ENCODE results near the gene DHX8.
"Not testable (repeated sequence)": the region's sequence is repeated elsewhere in the genome, so short reads cannot be mapped to it uniquely, and the experiment has no call there.

The DHX8 gene

GRCh38 chr17:43444223-43445008 lies 39.4 kb upstream of the DHX8 start:
- Histone ChIP-seq H3K4me3 (no peak overlapping the region), H3K27ac (no peak overlapping the region)
- DNase-seq (ENCODE audit: low spot score), result no peak
- no peak for TF ChIP-seq CTCF (IDR thresholded peaks at IDR 0.05)

DNA sequence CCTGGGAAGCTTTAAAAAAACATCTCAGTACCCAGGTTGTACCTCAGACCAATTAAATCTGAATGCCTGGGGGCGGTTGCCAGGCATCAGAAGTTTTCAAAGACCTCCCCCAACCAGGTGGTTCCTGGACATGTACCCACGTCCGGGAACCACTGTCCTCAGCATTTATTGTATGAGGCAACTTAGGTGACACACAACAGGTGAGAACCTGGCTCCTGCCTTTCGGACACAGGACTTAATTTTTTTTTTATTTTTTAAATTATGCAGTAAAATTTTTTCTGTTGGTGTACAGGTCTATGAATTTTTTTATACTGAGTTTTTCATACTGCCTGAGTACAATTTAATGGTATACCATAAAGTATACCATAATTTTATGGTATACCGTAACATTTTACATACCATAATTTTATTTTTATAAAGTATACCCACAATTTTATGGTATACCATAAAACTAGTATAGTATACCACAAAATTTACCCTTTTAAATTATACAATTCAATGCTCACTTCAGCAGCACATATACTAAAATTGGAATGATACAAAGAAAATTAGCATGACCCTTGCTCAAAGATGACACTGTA lies 38.7 kb upstream of the DHX8 start:
- no peak overlapping the region for H3K27ac ChIP-seq
- no peak for DNase-seq (ENCODE audit: low spot score)
- no peak overlapping the region for H3K4me3 ChIP-seq
- TF ChIP-seq CTCF (IDR thresholded peaks at IDR 0.05), result no peak

- H3K4me3 ChIP-seq, result no peak overlapping the region
- H3K27ac ChIP-seq, result no peak overlapping the region
- no peak for TF ChIP-seq CTCF (IDR thresholded peaks at IDR 0.05)
- no peak for DNase-seq (ENCODE audit: low spot score)
These were observed 37.0 kb upstream of the DHX8 start for GRCh38 chr17:43446773-43447172.

DNA sequence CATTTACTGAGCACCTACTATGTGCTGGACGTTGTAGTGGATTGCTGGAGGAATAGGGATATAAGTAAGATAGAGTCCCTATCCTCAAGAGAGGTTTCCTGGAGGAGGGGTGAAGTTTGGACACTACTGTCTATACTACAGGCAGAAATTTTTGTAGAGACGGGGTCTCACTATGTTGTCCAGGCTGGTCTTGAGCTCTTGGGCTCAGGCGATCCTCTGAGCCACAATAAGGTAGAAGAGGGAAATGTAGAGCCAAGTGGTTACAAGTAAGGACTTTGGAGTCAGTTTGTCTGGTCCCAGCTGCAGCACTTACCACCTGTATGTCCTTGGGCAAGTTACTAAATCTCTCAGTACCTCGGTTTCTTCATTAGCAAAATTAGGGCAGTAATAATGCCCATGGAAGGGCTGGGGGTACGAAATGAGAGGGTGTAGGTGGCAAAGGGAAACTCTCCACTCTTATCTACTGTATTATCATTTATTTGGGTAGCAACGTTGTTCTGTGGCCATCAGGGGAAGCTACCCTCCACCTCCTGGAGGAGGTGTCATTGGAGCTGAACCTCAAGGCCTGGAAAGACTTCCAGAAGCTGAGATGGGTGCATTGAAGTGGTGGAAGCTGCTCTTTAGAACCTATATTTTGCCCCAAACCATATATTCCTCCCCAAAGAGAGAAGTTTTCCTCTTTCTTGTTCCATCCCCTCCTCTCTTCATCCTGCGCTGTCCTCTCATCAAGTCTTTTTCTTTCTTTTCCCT lies 34.9 kb upstream of the DHX8 start:
- Histone ChIP-seq H3K27ac (no peak overlapping the region), H3K4me3 (no peak overlapping the region)
- TF ChIP-seq CTCF (IDR thresholded peaks at IDR 0.05), result no peak

DNA sequence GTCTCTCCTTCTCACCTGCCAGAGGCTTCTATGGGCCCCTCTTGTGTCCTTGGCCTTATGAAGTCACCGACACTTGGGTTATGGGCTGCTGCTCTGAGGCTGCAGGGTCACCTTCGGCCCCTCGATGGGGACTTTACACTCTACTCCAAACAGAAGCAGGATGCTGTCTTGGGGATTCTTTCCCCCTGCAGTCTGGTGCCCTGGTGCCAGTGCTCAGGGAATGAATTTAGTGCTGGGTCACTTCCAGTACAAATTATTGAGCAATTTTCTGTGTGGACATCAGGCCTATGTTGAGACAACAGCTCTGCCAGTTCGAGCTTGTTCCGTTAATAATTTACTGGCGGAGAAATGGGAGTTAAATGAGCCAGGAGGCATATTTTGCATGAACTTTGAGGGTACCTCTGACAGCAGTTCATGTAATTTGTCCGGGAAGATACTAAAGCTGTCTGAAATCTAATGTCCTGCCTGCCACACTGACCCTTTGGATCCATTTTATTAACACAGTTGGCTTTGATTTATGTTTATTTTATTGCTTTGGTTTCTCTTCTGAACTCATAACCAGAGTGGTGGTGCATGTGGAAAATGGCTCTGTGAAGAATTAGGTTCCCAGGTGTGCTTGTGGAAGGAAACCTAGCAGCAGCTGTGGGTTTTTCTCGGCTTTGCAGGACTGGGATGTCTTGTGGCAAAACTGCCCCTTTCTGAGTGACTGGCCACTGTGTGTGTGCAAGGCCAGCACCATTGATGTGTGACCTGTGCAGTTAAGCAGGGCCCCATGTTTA lies 34.1 kb upstream of the DHX8 start:
- Histone ChIP-seq H3K4me3 (no peak overlapping the region), H3K27ac (peak overlapping the region in 1 of 2 donors; percentile 60)
- DNase-seq (ENCODE audit: low spot score), result no peak
- TF ChIP-seq CTCF (IDR thresholded peaks at IDR 0.05), result no peak

More for the DNA sequence above, 34.9 kb upstream of the DHX8 start:
- DNase-seq (ENCODE audit: low spot score), result no peak

DNA sequence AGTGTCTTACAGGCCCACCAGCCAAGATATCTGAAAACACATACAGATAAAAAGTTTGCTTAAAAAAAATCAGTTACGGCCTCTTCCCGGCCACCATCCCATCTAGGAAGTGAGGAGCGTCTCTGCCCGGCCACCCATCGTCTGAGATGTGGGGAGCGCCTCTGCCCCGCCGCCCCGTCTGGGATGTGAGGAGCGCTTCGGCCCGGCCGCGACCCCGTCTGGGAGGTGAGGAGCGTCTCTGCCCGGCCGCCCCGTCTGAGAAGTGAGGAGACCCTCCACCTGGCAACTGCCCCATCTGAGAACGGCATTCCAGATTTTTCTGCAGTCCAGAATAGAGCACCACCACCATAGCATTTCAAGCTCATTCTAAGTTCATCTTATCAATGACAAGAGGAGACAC lies 33.0 kb upstream of the DHX8 start:
- not testable (repeated sequence) for H3K4me3 ChIP-seq; DNase-seq (ENCODE audit: low spot score); H3K27ac ChIP-seq

DNA sequence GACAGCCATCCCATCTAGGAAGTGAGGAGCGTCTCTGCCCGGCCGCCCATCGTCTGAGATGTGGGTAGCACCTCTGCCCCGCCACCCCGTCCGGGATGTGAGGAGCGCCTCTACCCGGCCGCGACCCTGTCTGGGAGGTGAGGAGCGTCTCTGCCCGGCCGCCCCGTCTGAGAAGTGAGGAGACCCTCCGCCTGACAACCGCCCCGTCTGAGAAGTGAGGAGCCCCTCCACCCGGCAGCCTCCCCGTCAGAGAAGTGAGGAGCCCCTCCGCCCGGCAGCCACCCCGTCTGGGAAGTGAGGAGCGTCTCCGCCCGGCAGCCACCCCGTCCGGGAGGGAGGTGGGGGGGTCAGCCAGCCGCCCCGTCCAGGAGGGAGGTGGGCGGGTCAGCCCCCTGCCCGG lies 32.0 kb upstream of the DHX8 start:
- not testable (repeated sequence) for H3K27ac ChIP-seq; DNase-seq (ENCODE audit: low spot score); H3K4me3 ChIP-seq
